HT-29 (cell line): Measurements from ENCODE around the gene PIGU. TPM values are rescaled to one million over a fixed set of nuclear protein-coding genes. Genes with fewer than 3 reads are reported as not detected.
"Not testable (repeated sequence)": the region's sequence is repeated elsewhere in the genome, so short reads cannot be mapped to it uniquely, and the experiment has no call there.

ENCODE experiments used
- DNase-seq: peaks from one replicate; pipeline ENCODE4 v3.0.0-alpha.2; 2015; ENCODE audit warnings: low spot score
- small RNA-seq: library from RNA; depleted of rRNA; stranded (forward); fragments of <200 nt; gene quantifications from one replicate; pipeline ENCODE3, GENCODE V24; 2014
- total RNA-seq: library from RNA; depleted of rRNA; stranded (reverse); fragments of >200 nt; shearing (Covaris generic); gene quantifications from 2 replicates; pipeline ENCODE4 v1.2.3, GENCODE V29; 2014; rRNA removed

Gene PIGU
- total RNA-seq, 1 experiment from 2014 or later: 36.2 TPM

DNA sequence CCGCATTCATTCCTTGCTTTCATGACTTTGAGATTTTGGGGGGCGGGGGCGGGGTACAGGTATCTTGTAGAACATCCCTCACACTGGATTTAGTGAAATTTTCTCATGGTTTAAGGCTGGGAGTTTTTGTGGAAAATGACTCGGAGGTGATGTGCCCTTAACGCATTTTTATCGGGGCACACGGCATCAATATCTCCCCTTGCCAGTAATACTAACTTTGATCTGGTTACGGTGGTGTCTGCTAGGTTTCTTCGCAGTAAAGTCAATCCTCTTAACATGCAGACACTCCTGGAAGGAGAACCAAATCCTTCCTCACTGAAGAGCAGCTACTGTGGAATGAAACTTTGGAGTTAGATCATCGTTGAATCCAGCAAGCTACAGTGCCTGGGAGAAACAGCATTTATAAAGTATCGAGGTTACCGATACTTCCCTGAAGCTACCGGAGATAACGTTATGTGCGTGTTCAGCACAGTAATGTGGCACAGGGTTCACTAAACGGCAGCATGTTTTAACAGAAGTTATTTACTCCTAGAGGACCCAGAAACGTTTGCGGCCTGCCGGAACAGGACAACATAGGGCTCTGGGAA, 161.9 kb downstream of the PIGU start:
- DNase-seq: no peak

DNA sequence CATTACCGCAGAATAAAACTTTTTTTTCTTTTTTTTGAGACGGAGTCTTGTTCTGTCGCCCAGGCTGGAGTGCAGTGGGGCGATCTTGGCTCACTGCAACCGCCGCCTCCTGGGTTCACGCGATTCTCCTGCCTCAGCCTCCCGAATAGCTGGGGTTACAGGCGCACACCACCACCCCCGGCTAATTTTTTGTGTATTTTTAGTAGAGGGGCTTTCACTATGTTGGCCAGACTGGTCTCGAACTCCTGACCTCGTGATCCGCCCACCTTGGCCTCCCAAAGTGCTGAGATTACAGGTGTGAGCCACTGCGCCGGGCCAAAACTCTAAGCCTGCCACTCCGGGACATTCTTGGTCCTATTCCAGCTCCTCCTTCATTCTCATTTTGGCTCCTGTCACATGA, 162.9 kb downstream of the PIGU start:
- not testable (repeated sequence) for DNase-seq

DNA sequence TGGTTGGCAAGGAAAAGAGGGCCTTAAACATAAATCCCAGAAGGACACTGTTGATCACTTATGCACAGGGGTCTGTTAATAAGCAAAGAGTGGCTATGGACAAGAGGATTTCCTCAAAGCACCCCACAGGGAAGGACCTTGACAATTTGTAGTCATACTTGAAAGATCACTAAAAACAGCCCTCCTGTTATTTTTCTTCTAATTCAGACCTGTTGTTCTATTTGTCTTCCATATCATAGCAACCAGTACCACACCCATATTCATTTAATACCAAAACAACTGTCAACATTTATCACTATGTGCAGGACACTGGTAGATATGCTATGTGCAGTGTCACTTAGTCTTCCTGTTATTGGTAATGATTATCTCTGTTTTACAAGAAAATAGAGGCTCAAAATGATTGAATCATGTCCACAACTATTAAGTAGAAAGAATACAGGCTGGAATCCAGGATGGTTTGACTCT, 163.9 kb downstream of the PIGU start:
- DNase-seq: peak; percentile 48

DNA sequence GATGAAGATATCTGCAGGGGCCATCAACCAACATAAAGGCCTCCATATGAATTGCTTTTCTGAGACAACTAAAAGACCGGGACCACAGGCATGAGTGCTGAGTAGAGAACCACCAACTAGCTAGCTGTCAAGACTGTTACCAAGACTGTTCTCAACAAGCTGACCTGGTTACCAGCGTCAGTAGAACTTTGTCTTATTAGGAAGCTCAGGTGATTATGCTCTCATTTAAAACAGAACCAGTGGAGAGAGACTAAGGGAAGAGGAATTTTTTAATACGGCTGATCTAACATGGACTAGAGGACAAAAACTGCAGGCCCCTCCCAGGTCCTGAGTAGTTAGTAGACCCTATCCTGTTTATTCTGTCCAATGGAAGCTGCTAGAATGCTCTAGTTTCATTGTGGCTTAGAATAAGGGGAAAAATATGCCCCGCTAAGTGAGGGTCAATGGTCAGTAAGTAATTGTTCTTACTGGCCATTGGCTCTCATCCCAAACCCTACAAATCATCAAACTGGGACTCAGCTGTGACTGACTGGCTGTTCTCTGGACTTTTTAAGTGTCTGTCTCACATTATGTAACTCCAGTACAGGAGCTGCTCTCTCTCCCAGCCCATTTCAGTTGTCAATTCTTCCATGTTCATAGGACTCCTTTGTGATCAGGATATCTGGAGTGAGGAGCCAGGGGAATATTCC, 164.5 kb downstream of the PIGU start:
- DNase-seq: no peak

DNA sequence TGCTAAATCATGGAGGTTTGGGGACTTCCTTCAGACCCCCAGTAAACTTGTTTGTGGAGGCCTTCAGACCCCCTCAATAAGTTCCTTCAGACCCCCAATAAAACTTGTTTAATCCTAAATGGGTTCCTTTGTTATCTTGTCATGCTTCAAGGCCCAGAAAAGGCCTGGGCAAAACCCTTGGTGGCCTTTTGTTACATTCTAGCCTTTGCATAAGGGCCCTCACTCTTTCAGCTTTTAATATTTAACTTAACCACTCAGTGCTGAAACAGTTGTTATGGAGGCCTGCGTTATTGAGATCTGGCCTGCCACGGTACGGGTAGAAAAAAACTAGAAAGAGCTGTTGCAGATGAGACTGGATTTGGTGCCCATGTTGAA, 165.0 kb downstream of the PIGU start:
- DNase-seq: no peak

DNA sequence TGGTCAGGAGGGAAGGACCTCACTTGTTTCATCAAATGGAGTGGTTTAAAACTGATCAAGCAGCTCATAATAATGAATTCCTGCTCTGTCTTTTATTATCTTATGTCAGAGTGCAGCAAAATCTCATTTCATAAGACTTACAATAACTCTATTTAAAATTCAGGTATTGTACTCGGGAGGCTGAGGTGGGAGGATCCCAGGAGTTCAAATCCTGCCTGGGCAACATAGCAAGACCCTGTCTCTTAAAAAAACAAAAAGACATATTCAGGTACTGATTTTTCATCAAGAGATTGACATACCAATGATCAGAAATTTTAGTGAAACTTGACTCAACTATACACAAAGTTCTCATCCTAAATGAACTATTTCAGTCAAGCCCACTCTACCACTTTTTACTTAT, 166.3 kb downstream of the PIGU start:
- no peak for DNase-seq

Small RNAs within 50 kb of the gene (small RNA-seq; reads per million reads assigned to genes)
- gene AL118520.1 (not detected), gene RF00019 (not detected)

Other genes starting within 250 kb of the PIGU start
- 392 and 436 TPM in 2 replicates for gene DYNLRB1, start 160.7 kb downstream of the PIGU start, total RNA-seq
- gene MAP1LC3A, start 118.4 kb downstream of the PIGU start, total RNA-seq: 9.3 and 12.6 TPM in 2 replicates
- gene TP53INP2, start 27.3 kb upstream of the PIGU start, total RNA-seq: 3.9 and 4.3 TPM in 2 replicates
- gene NCOA6, start 148.6 kb upstream of the PIGU start, total RNA-seq: 8.5 and 12.5 TPM in 2 replicates
- 2.0 and 2.4 TPM in 2 replicates for gene GGT7, start 195.8 kb upstream of the PIGU start, total RNA-seq
- 27.9 and 43.7 TPM in 2 replicates for gene ACSS2, start 199.5 kb upstream of the PIGU start, total RNA-seq